HG02884 (cell line): ENCODE results near the gene LMAN2.
"Not testable (repeated sequence)": the region's sequence is repeated elsewhere in the genome, so short reads cannot be mapped to it uniquely, and the experiment has no call there.

Experiments
- ATAC-seq: cut with Tn5 transposase; IDR thresholded peaks from one replicate; pipeline ENCODE4 v1.9.1; 2021; ENCODE audit warnings: mild to moderate bottlenecking, moderate library complexity; ENCODE audit not compliant: unreplicated experiment

Gene LMAN2

GRCh38 chr5:177307544-177308363 is 43.7 kb downstream of the LMAN2 start:
- no peak for ATAC-seq

GRCh38 chr5:177306674-177307543 is 44.6 kb downstream of the LMAN2 start:
- no peak for ATAC-seq

- not testable (repeated sequence) for ATAC-seq
These were observed 45.3 kb downstream of the LMAN2 start for GRCh38 chr5:177306103-177306640.

GRCh38 chr5:177304392-177305119 is 46.9 kb downstream of the LMAN2 start:
- no peak for ATAC-seq

- ATAC-seq, result no peak
These were observed 47.5 kb downstream of the LMAN2 start for GRCh38 chr5:177303925-177304391.

- peak; percentile 55 for ATAC-seq
These were observed 48.1 kb downstream of the LMAN2 start, which contains the start of the genes PRELID1 and RAB24 for GRCh38 chr5:177303121-177303924. PRELID1 (plus strand) TSS chr5:177303799; CDS start chr5:177303986, 187 bp downstream. RAB24 (minus strand) TSS chr5:177303719; CDS start chr5:177303288, 431 bp downstream.

GRCh38 chr5:177302354-177303110 is 48.9 kb downstream of the LMAN2 start:
- no peak for ATAC-seq

GRCh38 chr5:177301503-177302165 is 49.8 kb downstream of the LMAN2 start:
- no peak for ATAC-seq

GRCh38 chr5:177300951-177301350 is 50.5 kb downstream of the LMAN2 start:
- no peak for ATAC-seq

- ATAC-seq, result peak; percentile 43
These were observed 51.1 kb downstream of the LMAN2 start for GRCh38 chr5:177300236-177300880.

- no peak for ATAC-seq
These were observed 51.8 kb downstream of the LMAN2 start for GRCh38 chr5:177299697-177300096.

- no peak for ATAC-seq
These were observed 53.5 kb downstream of the LMAN2 start for GRCh38 chr5:177297922-177298321.

- ATAC-seq, result no peak
These were observed 54.9 kb downstream of the LMAN2 start for GRCh38 chr5:177296581-177296980.

GRCh38 chr5:177295924-177296323 is 55.5 kb downstream of the LMAN2 start:
- no peak for ATAC-seq

GRCh38 chr5:177294632-177295031 is 56.8 kb downstream of the LMAN2 start:
- no peak for ATAC-seq

- no peak for ATAC-seq
These were observed 57.5 kb downstream of the LMAN2 start for GRCh38 chr5:177293819-177294581.

- no peak for ATAC-seq
These were observed 59.7 kb downstream of the LMAN2 start for GRCh38 chr5:177291735-177292134.
